H1 (cell line): ENCODE measurements around the gene PPM1L. TPM values are rescaled to one million over a fixed set of nuclear protein-coding genes. Genes with fewer than 3 reads are reported as not detected.

Experiments used
- CTCF ChIA-PET: fragments of 300-600 bp; sonication (Branson Sonifier 250); formaldehyde crosslinking; loops from one replicate; lab custom pipeline; 2021; ENCODE audit not compliant: partially characterized antibody; lab: Charles Lee
- POLR2A ChIA-PET: fragments of 300-600 bp; sonication (Branson Sonifier 250); formaldehyde crosslinking; loops from one replicate; lab custom pipeline; 2021; ENCODE audit warnings: inconsistent platforms; ENCODE audit not compliant: partially characterized antibody; lab: Charles Lee
- DNase-seq, 2 experiments: peaks; one replicate each; pipeline versions ENCODE4 v3.0.0 to v3.0.0-alpha.2; 2010 to 2022; ENCODE audit warnings: low spot score in 2 of 2, low read depth in 1 of 2, mixed read lengths in 1 of 2
- FAIRE-seq: peaks from 2 replicates; lab custom pipeline; 2011; peaks lifted over from hg19 to GRCh38; lab: Jason Lieb, UNC
- H2AFZ ChIP-seq: 2 replicates; pipeline ENCODE4 v1.8.1; 2012; ENCODE audit warnings: low read length, inconsistent platforms
- H2AK5ac ChIP-seq: 2 replicates; pipeline ENCODE4 v1.6.1; 2013; ENCODE audit warnings: low read depth, low read length
- H2BK120ac ChIP-seq: replicated peaks from 2 replicates; pipeline ENCODE3; 2013; ENCODE audit warnings: low read depth, low read length, inconsistent platforms
- H2BK12ac ChIP-seq: 2 replicates; pipeline ENCODE4 v1.6.1; 2013; ENCODE audit warnings: low read depth, low read length
- H2BK15ac ChIP-seq: 2 replicates; pipeline ENCODE4 v1.6.1; 2013; ENCODE audit warnings: low read length
- H2BK20ac ChIP-seq: 2 replicates; pipeline ENCODE4 v1.6.1; 2013; ENCODE audit warnings: low read length
- H2BK5ac ChIP-seq: 2 replicates; pipeline ENCODE4 v1.6.1; 2013; ENCODE audit warnings: low read depth, low read length
- H3K14ac ChIP-seq: 2 replicates; pipeline ENCODE4 v1.6.1; 2013; ENCODE audit warnings: inconsistent platforms; ENCODE audit not compliant: insufficient read length
- H3K18ac ChIP-seq: 2 replicates; pipeline ENCODE4 v1.6.1; 2013; ENCODE audit warnings: low read length; ENCODE audit errors: extremely low read depth
- H3K23ac ChIP-seq: 2 replicates; pipeline ENCODE4 v1.6.1; 2013; ENCODE audit warnings: inconsistent platforms; ENCODE audit not compliant: insufficient read length
- H3K23me2 ChIP-seq: 2 replicates; pipeline ENCODE4 v1.6.1; 2013; ENCODE audit warnings: low read depth, low read length
- H3K27ac ChIP-seq: 2 replicates; pipeline ENCODE4 v1.6.1; 2011; ENCODE audit warnings: low read depth, low read length, inconsistent platforms
- H3K27me3 ChIP-seq, 4 experiments: replicated peaks in 1 of 4; 1 replicate in 1 of 4; 2 replicates in 3 of 4; pipeline versions ENCODE4 v1.6.1 to v1.8.1; 2011 to 2013; ENCODE audit warnings: low read length in 3 of 4, mild to moderate bottlenecking in 3 of 4, inconsistent platforms in 2 of 4, mixed read lengths in 2 of 4, moderate library complexity in 1 of 4; ENCODE audit not compliant: control insufficient read depth in 3 of 4, insufficient read depth in 3 of 4; ENCODE audit errors: extremely low read depth in 1 of 4
- H3K36me3 ChIP-seq, 4 experiments: 2 replicates each; pipeline versions ENCODE4 v1.6.1 to v1.8.1; 2011 to 2013; ENCODE audit warnings: mild to moderate bottlenecking in 4 of 4, low read length in 3 of 4, moderate library complexity in 2 of 4, control low read depth in 1 of 4, inconsistent platforms in 1 of 4; ENCODE audit not compliant: insufficient read depth in 4 of 4, control insufficient read depth in 2 of 4
- H3K4ac ChIP-seq: replicated peaks from 2 replicates; pipeline ENCODE3; 2013; ENCODE audit warnings: low read length, low read depth, mixed read lengths, inconsistent platforms; ENCODE audit not compliant: insufficient read length
- H3K4me1 ChIP-seq, 4 experiments: replicated peaks in 1 of 4; 1 replicate in 1 of 4; 2 replicates in 3 of 4; pipeline versions ENCODE4 v1.6.1 to v1.8.1; 2011 to 2013; ENCODE audit warnings: low read length in 3 of 4, inconsistent platforms in 2 of 4, mixed read lengths in 1 of 4; ENCODE audit not compliant: insufficient read depth in 4 of 4, control insufficient read depth in 3 of 4
- H3K4me2 ChIP-seq, 2 experiments: 2 replicates each; pipeline versions ENCODE4 v1.6.1 to v1.8.1; 2011 to 2013; ENCODE audit warnings: low read depth in 2 of 2, low read length in 2 of 2, control low read depth in 1 of 2, inconsistent platforms in 1 of 2, mild to moderate bottlenecking in 1 of 2; ENCODE audit not compliant: insufficient read depth in 1 of 2
- H3K4me3 ChIP-seq, 4 experiments: fragments of 200-600, 300-600 bp in 1 of 4; sonication (generic), shearing (Covaris generic), sonication (Bioruptor Twin) in 1 of 4; 2 replicates each; pipeline versions ENCODE4 v1.5.1 to v1.8.1; 2011 to 2016; ENCODE audit warnings: low read length in 4 of 4, low read depth in 3 of 4, control low read depth in 2 of 4, inconsistent platforms in 2 of 4, mild to moderate bottlenecking in 2 of 4, mixed read lengths in 1 of 4, moderate library complexity in 1 of 4; ENCODE audit not compliant: insufficient read depth in 2 of 4; ENCODE audit errors: extremely low read depth in 1 of 4
- H3K56ac ChIP-seq: replicated peaks from 2 replicates; pipeline ENCODE3; 2013; ENCODE audit warnings: low read depth, mild to moderate bottlenecking, mixed read lengths, low read length, inconsistent platforms; ENCODE audit not compliant: insufficient read length
- H3K79me1 ChIP-seq: 2 replicates; pipeline ENCODE4 v1.6.1; 2013; ENCODE audit warnings: low read depth, low read length, control low read depth
- H3K79me2 ChIP-seq, 2 experiments: 2 replicates each; pipeline versions ENCODE4 v1.6.1 to v1.8.1; 2012 to 2013; ENCODE audit warnings: low read length in 2 of 2, mild to moderate bottlenecking in 2 of 2, inconsistent platforms in 1 of 2; ENCODE audit not compliant: insufficient read depth in 2 of 2, control insufficient read depth in 1 of 2
- H3K9ac ChIP-seq, 4 experiments: replicated peaks in 1 of 4; 1 replicate in 1 of 4; 2 replicates in 3 of 4; pipeline versions ENCODE4 v1.6.1 to v1.8.1; 2011 to 2013; ENCODE audit warnings: low read depth in 3 of 4, low read length in 3 of 4, control low read depth in 2 of 4, mild to moderate bottlenecking in 2 of 4, moderate library complexity in 2 of 4, inconsistent platforms in 1 of 4; ENCODE audit errors: extremely low read depth in 1 of 4
- H3K9me3 ChIP-seq, 2 experiments: 2 replicates each; pipeline versions ENCODE4 v1.6.1 to v1.8.1; 2012 to 2013; ENCODE audit warnings: mild to moderate bottlenecking in 2 of 2, moderate library complexity in 2 of 2, control low read depth in 1 of 2, inconsistent platforms in 1 of 2, low read depth in 1 of 2, low read length in 1 of 2, mixed read lengths in 1 of 2; ENCODE audit not compliant: insufficient read depth in 2 of 2
- H4K20me1 ChIP-seq, 2 experiments: replicated peaks in 1 of 2; 2 replicates each; pipeline versions ENCODE3 to v1.8.1; 2011 to 2013; ENCODE audit warnings: inconsistent platforms in 2 of 2, low read length in 2 of 2, mild to moderate bottlenecking in 1 of 2; ENCODE audit not compliant: insufficient read depth in 2 of 2, control insufficient read depth in 1 of 2
- H4K5ac ChIP-seq: 2 replicates; pipeline ENCODE4 v1.6.1; 2013; ENCODE audit warnings: low read length, low read depth, mixed read lengths, inconsistent platforms; ENCODE audit not compliant: insufficient read length
- H4K8ac ChIP-seq: 2 replicates; pipeline ENCODE4 v1.8.0; 2013; ENCODE audit warnings: mild to moderate bottlenecking, moderate library complexity, low read length, inconsistent platforms; ENCODE audit not compliant: insufficient read depth; ENCODE audit errors: extremely low read depth
- H4K91ac ChIP-seq: replicated peaks from 2 replicates; pipeline ENCODE3; 2013; ENCODE audit warnings: low read length, mixed read lengths, inconsistent platforms; ENCODE audit not compliant: insufficient read length
- CEBPB ChIP-seq: IDR thresholded peaks from 2 replicates; pipeline ENCODE4 v1.6.1; 2012; ENCODE audit warnings: low read depth, low read length
- WGBS, 2 experiments: shearing (Covaris generic) in 1 of 2; methylation state at CpG; one replicate each; pipeline versions ENCODE4 v1.1.6 to v1.1.7; 2013 to 2015; ENCODE audit warnings: low lambda C conversion rate in 2 of 2, mixed read lengths in 2 of 2, inconsistent platforms in 1 of 2, low coverage in 1 of 2, missing lambda C conversion rate in 1 of 2; ENCODE audit not compliant: insufficient replicate concordance in 2 of 2, insufficient coverage in 1 of 2, insufficient read length in 1 of 2; ENCODE audit errors: extremely low coverage in 1 of 2, missing lambda C conversion rate in 1 of 2; 5-methylcytosine and 5-hydroxymethylcytosine counted together
- polyA plus RNA-seq, 7 experiments: library from polyadenylated mRNA; depleted of rRNA in 3 of 7; stranded (reverse) in 5 of 7; unstranded in 2 of 7; fragments of >200 nt in 5 of 7; fragments of 200-250 nt in 2 of 7; gene quantifications; 1 replicate in 5 of 7; 2 replicates in 1 of 7; 4 replicates in 1 of 7; pipeline versions ENCODE4 v1.2.1 to v1.2.3, GENCODE V29; 2011 to 2013; ENCODE audit warnings: missing spikeins in 2 of 7, mixed read lengths in 2 of 7
- total RNA-seq: library from RNA; stranded (reverse); fragmentation: NEBNext Ultra II Directional; extraction: Animal tissue kit (Norgen Biotek cat#: 25700); gene quantifications from 2 replicates; pipeline ENCODE4 v1.2.1, GENCODE V29; 2021
- TF ChIP-seq, protein P1 (sequence below), 3 experiments: IDR thresholded peaks; 1 replicate in 2 of 3; 2 replicates in 1 of 3; pipeline versions ENCODE4 v1.5.1 to v1.6.1; 2011; ENCODE audit warnings: low read length in 3 of 3, mild to moderate bottlenecking in 3 of 3, inconsistent platforms in 2 of 3, low read depth in 1 of 3, moderate library complexity in 1 of 3; ENCODE audit not compliant: insufficient read depth in 1 of 3; ENCODE audit errors: control extremely low read depth in 1 of 3

Gene PPM1L
- total and polyA plus RNA-seq, 2 of the 8 experiments (the other 6 are each of a cell fraction or from before 2014, with no cell fraction given) = 2.8 to 18.1 TPM

DNA sequence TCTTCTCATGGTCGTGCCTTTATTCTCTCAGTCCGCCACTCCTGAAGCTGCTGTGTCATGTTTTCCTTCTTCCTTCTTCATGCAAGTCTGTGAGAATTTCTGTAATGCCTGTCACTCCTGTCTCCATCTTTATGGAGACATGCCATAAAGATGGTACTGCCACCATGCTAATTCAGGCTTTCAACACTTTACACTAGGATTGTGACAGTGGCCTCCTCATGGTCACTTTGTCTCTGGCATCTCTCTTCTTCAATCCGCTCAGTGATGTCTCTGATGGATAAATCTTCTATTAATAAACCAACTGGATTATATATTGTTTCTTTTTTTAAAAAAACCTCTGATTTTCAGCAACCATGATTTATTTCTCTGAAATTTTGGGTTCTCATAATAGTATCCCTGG lies 18.1 kb downstream of the PPM1L start:
- Histone ChIP-seq H2BK120ac (no peak overlapping the region), H2BK15ac (no peak overlapping the region), H4K20me1 (no peaks in the 10 kb centered on the region), H2AK5ac (no peak overlapping the region), H3K18ac (no peak overlapping the region), H3K9ac (no peak overlapping the region), H3K27me3 (no peaks in the 10 kb centered on the region), H2BK12ac (no peak overlapping the region), H3K4ac (no peak overlapping the region), H2BK20ac (no peak overlapping the region), H3K4me1 (no peaks in the 10 kb centered on the region), H3K79me1 (no peaks in the 10 kb centered on the region; the same call in 1 of the 2 replicates), H3K79me2 (no peaks in the 10 kb centered on the region; a peak in 1 of 4 replicates), H4K8ac (no peak overlapping the region), H3K36me3 (no peaks in the 10 kb centered on the region), H3K23ac (no peak overlapping the region), H3K27ac (no peak overlapping the region), H2AFZ (no peak overlapping the region), H3K4me2 (no peak overlapping the region), H3K23me2 (no peaks in the 10 kb centered on the region), H2BK5ac (no peak overlapping the region), H4K91ac (no peak overlapping the region), H3K4me3 (no peak overlapping the region), H3K14ac (no peak overlapping the region), H3K56ac (no peak overlapping the region), H3K9me3 (no peaks in the 10 kb centered on the region), H4K5ac (no peak overlapping the region)
- no peak for DNase-seq
- ChIA-PET POLR2A (no interaction called here), CTCF (no interaction called here)
- 90% methylated on average over 3 of the region's 3 CpGs; no CpG with 5 or more reads in 1 of the 2 experiments for WGBS, 2 experiments
- FAIRE-seq = no peak
- TF ChIP-seq, protein P1, sequence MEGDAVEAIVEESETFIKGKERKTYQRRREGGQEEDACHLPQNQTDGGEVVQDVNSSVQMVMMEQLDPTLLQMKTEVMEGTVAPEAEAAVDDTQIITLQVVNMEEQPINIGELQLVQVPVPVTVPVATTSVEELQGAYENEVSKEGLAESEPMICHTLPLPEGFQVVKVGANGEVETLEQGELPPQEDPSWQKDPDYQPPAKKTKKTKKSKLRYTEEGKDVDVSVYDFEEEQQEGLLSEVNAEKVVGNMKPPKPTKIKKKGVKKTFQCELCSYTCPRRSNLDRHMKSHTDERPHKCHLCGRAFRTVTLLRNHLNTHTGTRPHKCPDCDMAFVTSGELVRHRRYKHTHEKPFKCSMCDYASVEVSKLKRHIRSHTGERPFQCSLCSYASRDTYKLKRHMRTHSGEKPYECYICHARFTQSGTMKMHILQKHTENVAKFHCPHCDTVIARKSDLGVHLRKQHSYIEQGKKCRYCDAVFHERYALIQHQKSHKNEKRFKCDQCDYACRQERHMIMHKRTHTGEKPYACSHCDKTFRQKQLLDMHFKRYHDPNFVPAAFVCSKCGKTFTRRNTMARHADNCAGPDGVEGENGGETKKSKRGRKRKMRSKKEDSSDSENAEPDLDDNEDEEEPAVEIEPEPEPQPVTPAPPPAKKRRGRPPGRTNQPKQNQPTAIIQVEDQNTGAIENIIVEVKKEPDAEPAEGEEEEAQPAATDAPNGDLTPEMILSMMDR (IDR thresholded peaks at IDR 0.05; ENCODE audit: control extremely low read depth in 1 of 3, insufficient read depth in 1 of 3, low read depth in 1 of 3, low read length in 3 of 3) = no peak
- TF ChIP-seq CEBPB = no peak
